Activated B cell treated with CpG ODN at 0.5 μM for 24 hours (primary cell): ENCODE data around the gene SH2D5. TPM values are rescaled to one million over a fixed set of nuclear protein-coding genes. Genes with fewer than 3 reads are reported as not detected.

Experiments used
- ATAC-seq: fragments of 200-7000 bp; cut with Tn5 transposase; one replicate; pipeline ENCODE4 v1.10.0; 2021; ENCODE audit warnings: low read depth, mild to moderate bottlenecking, moderate library complexity
- CTCF ChIA-PET: fragments of 350-600 bp; sonication (Branson Sonifier 250); formaldehyde crosslinking; loops from one replicate; lab custom pipeline; 2021; ENCODE audit warnings: antibody characterized with exemption; lab: Charles Lee
- POLR2A ChIA-PET: fragments of 350-600 bp; sonication (Branson Sonifier 250); formaldehyde crosslinking; loops from one replicate; lab custom pipeline; 2021; ENCODE audit warnings: antibody characterized with exemption; lab: Charles Lee
- DNase-seq: peaks from one replicate; pipeline ENCODE4 v3.0.0; 2022
- H3K27ac Mint-ChIP-seq: one replicate; pipeline ENCODE4 v1.8.0; 2020; ENCODE audit warnings: mixed read lengths
- H3K27me3 Mint-ChIP-seq: one replicate; pipeline ENCODE4 v1.8.0; 2021; ENCODE audit warnings: mixed read lengths
- H3K36me3 Mint-ChIP-seq: one replicate; pipeline ENCODE4 v1.8.0; 2021; ENCODE audit warnings: low read depth, mixed read lengths
- H3K4me1 Mint-ChIP-seq: one replicate; pipeline ENCODE4 v1.8.0; 2021; ENCODE audit warnings: mixed read lengths
- H3K4me3 Mint-ChIP-seq: one replicate; pipeline ENCODE4 v1.8.0; 2020; ENCODE audit warnings: mild to moderate bottlenecking, mixed read lengths
- H3K9me3 Mint-ChIP-seq: one replicate; pipeline ENCODE4 v1.8.0; 2020; ENCODE audit warnings: mixed read lengths
- CTCF ChIP-seq: fragments of 200-600 bp; IDR thresholded peaks from one replicate; pipeline ENCODE4 v1.8.0; 2022; ENCODE audit warnings: antibody characterized with exemption, mild to moderate bottlenecking
- intact Hi-C: fragments of 100-400 bp; cut with micrococcal nuclease; formaldehyde crosslinking; loops from one replicate; pipeline ENCODE4 v1.15.1; 2024
- total RNA-seq: library from RNA; stranded (reverse); gene quantifications from 2 replicates; pipeline ENCODE4 v1.2.3, GENCODE V29; 2022

The SH2D5 gene
- total RNA-seq, 1 donor from 2014 or later = 0.89 TPM

- TF ChIP-seq CTCF = no peak
- Mint-ChIP-seq H3K4me3 (no peak overlapping the region), H3K27ac (no peak overlapping the region), H3K27me3 (peaks cover 12% of the 10 kb centered on the region), H3K4me1 (peaks cover 2% of the 10 kb centered on the region), H3K36me3 (no peaks in the 10 kb centered on the region), H3K9me3 (no peaks in the 10 kb centered on the region)
- CTCF ChIA-PET = no interaction called here
- POLR2A ChIA-PET = interaction anchor here (0.9 kb wide), 1 partner anchor 23 kb away, joined by 6 read pairs; no protein-coding TSS in a partner anchor
- intact Hi-C loops = no loop called here
- DNase-seq (no peak), ATAC-seq (no peak)
These were observed 21.0 kb downstream of the SH2D5 start for GRCh38 chr1:20711285-20712214.

- TF ChIP-seq CTCF = no peak
- intact Hi-C loops = no loop called here
- DNase-seq (no peak), ATAC-seq (no peak)
- peaks cover 5% of the 10 kb centered on the region for H3K27me3 Mint-ChIP-seq
- CTCF ChIA-PET = no interaction called here
- H3K36me3 Mint-ChIP-seq = no peaks in the 10 kb centered on the region
- no peak overlapping the region for H3K4me3 Mint-ChIP-seq
- no peaks in the 10 kb centered on the region for H3K9me3 Mint-ChIP-seq
- no peak overlapping the region for H3K27ac Mint-ChIP-seq
- H3K4me1 Mint-ChIP-seq = no peaks in the 10 kb centered on the region
- POLR2A ChIA-PET = no interaction called here
These were observed 21.8 kb downstream of the SH2D5 start for GRCh38 chr1:20710469-20711284.

GRCh38 chr1:20709868-20710267, 22.6 kb downstream of the SH2D5 start:
- Mint-ChIP-seq H3K4me3 (no peak overlapping the region), H3K4me1 (no peaks in the 10 kb centered on the region), H3K27me3 (no peaks in the 10 kb centered on the region), H3K27ac (no peak overlapping the region), H3K36me3 (no peaks in the 10 kb centered on the region), H3K9me3 (no peaks in the 10 kb centered on the region)
- TF ChIP-seq CTCF = no peak
- ChIA-PET POLR2A (no interaction called here), CTCF (no interaction called here)
- ATAC-seq (no peak), DNase-seq (no peak)
- intact Hi-C loops = no loop called here

- DNase-seq (no peak), ATAC-seq (no peak)
- CTCF ChIA-PET = no interaction called here
- no peak for TF ChIP-seq CTCF
- no peaks in the 10 kb centered on the region for H3K27me3 Mint-ChIP-seq
- no peaks in the 10 kb centered on the region for H3K36me3 Mint-ChIP-seq
- no peak overlapping the region for H3K27ac Mint-ChIP-seq
- intact Hi-C loops = no loop called here
- POLR2A ChIA-PET = no interaction called here
- no peaks in the 10 kb centered on the region for H3K9me3 Mint-ChIP-seq
- no peaks in the 10 kb centered on the region for H3K4me1 Mint-ChIP-seq
- no peak overlapping the region for H3K4me3 Mint-ChIP-seq
These were observed 23.6 kb downstream of the SH2D5 start for GRCh38 chr1:20708891-20709290.

GRCh38 chr1:20708057-20708456, 24.4 kb downstream of the SH2D5 start:
- Mint-ChIP-seq H3K36me3 (no peaks in the 10 kb centered on the region), H3K27ac (no peak overlapping the region), H3K4me1 (no peaks in the 10 kb centered on the region), H3K4me3 (no peak overlapping the region), H3K27me3 (no peaks in the 10 kb centered on the region), H3K9me3 (no peaks in the 10 kb centered on the region)
- TF ChIP-seq CTCF = no peak
- intact Hi-C loops = no loop called here
- DNase-seq = no peak
- no peak for ATAC-seq
- CTCF ChIA-PET = interaction anchor here (2.0 kb wide), 1 partner anchor 487 kb away, joined by 9 read pairs; no protein-coding TSS in a partner anchor
- POLR2A ChIA-PET = no interaction called here
